ENCODE measurements around the gene AMOTL1.

AMOTL1 gene

GRCh38 chr11:94725097-94725496 lies 43.1 kb upstream of the AMOTL1 start:
- POLR2A ChIA-PET = no interaction called here
- TF ChIP-seq CTCF (IDR thresholded peaks at IDR 0.05; ENCODE audit: insufficient read depth, low read length, missing control alignments) = no peak

DNA sequence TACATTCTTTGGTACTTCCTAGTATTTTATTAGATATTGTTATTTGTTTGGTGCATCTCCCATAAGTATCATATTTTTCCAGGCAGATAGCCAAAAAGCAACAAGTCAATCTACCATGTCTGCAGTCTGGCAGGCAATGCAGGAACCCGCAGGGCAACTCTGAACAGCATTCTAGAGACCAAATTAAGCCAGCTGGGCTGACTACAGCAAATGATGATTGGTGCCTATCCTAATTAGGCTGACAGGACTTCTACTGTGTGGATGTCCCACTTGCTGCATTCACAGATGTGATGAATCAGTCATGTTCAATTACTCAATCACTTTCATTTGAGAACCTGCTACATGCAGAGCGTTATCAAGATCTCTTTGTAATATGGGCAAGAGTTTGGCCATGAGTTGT lies 40.3 kb upstream of the AMOTL1 start:
- no peak for DNase-seq (ENCODE audit: low read depth, low spot score)
- TF ChIP-seq CTCF (IDR thresholded peaks at IDR 0.05; ENCODE audit: insufficient read depth, low read length, missing control alignments) = no peak
- H3K4me3 ChIP-seq (ENCODE audit: low read depth, low read length) = no peak overlapping the region
- POLR2A ChIA-PET = no interaction called here
- CTCF ChIA-PET = no interaction called here

More at GRCh38 chr11:94725097-94725496, 43.1 kb upstream of the AMOTL1 start:
- H3K4me3 ChIP-seq (ENCODE audit: low read depth, low read length) = no peak overlapping the region
- CTCF ChIA-PET = interaction anchor here (0.8 kb wide), 1 partner anchor 20 kb away, joined by 3 read pairs; no protein-coding TSS in a partner anchor
- no peak for DNase-seq (ENCODE audit: low read depth, low spot score)

- ChIA-PET CTCF (interaction anchor here (0.8 kb wide), 1 partner anchor 212 kb away, joined by 3 read pairs; no protein-coding TSS in a partner anchor), POLR2A (no interaction called here)
- H3K4me3 ChIP-seq (ENCODE audit: low read depth, low read length) = no peak overlapping the region
- no peak for TF ChIP-seq CTCF (IDR thresholded peaks at IDR 0.05; ENCODE audit: insufficient read depth, low read length, missing control alignments)
- DNase-seq (ENCODE audit: low read depth, low spot score) = no peak
Measured at GRCh38 chr11:94728541-94728940, 39.6 kb upstream of the AMOTL1 start.

DNA sequence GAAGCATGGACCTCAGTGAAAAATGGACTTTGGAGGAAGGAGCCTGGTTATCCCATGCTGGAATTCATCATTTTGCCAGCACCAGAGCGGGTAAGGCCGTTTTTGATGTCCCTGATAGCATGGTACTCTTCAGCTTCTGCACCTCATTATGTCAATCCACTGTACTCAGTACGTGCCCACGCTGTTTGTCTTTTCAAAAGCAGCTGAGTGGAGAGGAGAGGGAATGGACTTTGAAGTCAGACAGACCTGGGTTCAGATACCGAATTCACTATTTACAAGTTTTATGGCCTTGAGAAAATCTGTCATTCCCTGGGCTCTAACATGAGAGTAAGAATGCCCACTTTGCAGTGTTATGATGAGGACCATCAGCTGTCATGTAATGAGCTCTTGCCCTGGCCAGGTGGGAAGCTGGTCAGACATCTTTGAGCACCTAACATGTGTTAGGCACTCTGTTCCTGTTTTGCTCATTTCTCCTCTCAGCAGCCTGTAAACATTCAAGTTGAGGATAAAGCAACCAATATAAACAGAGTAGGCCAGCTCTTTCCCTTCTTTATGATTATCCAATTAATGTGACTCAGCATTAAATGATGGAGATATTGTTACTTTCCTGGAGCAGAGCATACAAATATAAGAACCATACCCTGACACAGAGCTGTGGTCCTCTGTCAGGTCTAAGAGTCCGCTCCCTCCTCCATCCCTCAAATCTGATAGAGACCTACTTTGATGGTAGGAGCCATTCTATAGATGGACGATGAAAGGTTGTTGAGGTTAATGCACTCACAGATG lies 39.0 kb upstream of the AMOTL1 start:
- ChIA-PET CTCF (interaction anchor here (0.8 kb wide), 1 partner anchor 211 kb away, joined by 3 read pairs; no protein-coding TSS in a partner anchor), POLR2A (no interaction called here)
- no peak overlapping the region for H3K4me3 ChIP-seq (ENCODE audit: low read depth, low read length)
- TF ChIP-seq CTCF (IDR thresholded peaks at IDR 0.05; ENCODE audit: insufficient read depth, low read length, missing control alignments) = no peak
- no peak for DNase-seq (ENCODE audit: low read depth, low spot score)

GRCh38 chr11:94730153-94730552 lies 38.0 kb upstream of the AMOTL1 start:
- POLR2A ChIA-PET = no interaction called here
- TF ChIP-seq CTCF (IDR thresholded peaks at IDR 0.05; ENCODE audit: insufficient read depth, low read length, missing control alignments) = no peak
- no peak overlapping the region for H3K4me3 ChIP-seq (ENCODE audit: low read depth, low read length)
- DNase-seq (ENCODE audit: low read depth, low spot score) = no peak
- CTCF ChIA-PET = interaction anchor here (1.1 to 2.2 kb wide), 3 partner anchors 8 to 168 kb away, joined by 3 to 6 read pairs (median 3); no protein-coding TSS in a partner anchor

- no peak for TF ChIP-seq CTCF (IDR thresholded peaks at IDR 0.05; ENCODE audit: insufficient read depth, low read length, missing control alignments)
- POLR2A ChIA-PET = no interaction called here
- no peak overlapping the region for H3K4me3 ChIP-seq (ENCODE audit: low read depth, low read length)
- CTCF ChIA-PET = interaction anchor here (1.5 to 2.2 kb wide), 3 partner anchors 9 to 236 kb away, joined by 3 to 6 read pairs (median 5); no protein-coding TSS in a partner anchor
- DNase-seq (ENCODE audit: low read depth, low spot score) = no peak
Measured at GRCh38 chr11:94731880-94732601, 36.1 kb upstream of the AMOTL1 start.

Measured in AG04449 (cell line).